ENCODE results near the gene GOLGA8F. TPM values are rescaled to one million over a fixed set of nuclear protein-coding genes. Genes with fewer than 3 reads are reported as not detected.
"Not testable (repeated sequence)": the region's sequence is repeated elsewhere in the genome, so short reads cannot be mapped to it uniquely, and the experiment has no call there.

The GOLGA8F gene, protein sequence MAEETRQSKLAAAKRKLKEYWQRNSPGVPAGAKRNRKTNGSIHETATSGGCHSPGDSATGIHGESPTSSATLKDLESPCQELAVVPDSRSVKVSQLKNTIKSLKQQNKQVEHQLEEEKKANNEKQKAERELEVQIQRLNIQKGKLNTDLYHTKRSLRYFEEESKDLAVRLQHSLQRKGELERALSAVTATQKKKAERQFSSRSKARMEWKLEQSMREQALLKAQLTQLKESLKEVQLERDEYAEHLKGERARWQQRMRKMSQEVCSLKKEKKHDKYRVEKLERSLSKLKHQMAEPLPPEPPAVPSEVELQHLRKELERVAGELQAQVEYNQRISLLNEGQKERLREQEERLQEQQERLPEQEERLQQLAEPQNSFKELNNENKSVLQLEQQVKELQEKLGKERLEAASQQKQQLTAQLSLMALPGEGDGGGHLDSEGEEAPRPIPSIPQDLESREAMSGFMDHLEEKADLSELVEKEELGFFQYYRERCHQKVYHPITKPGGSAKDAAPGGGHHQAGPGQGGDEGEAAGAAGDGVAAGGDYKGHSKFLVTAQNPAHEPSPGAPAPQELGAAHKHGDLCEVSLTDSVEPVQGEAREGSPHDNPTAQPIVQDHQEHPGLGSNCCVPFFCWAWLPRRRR
- total RNA-seq = not detected
- polyA plus RNA-seq = not detected
- long read RNA-seq, donor 1 = 0 reads
- long read RNA-seq, donor 2 = 0 reads
- long read RNA-seq, donor 3 = 0 reads
- long read RNA-seq, donor 4 = 0 reads
- long read RNA-seq, donor 5 = 0 reads
- long read RNA-seq, donor 6 = 0 reads
- long read RNA-seq, donor 7 = 0 reads
- long read RNA-seq, donor 8 = 0 reads
- long read RNA-seq, donor 9 = 0 reads
- long read RNA-seq, donor 10 = 0 reads

DNA sequence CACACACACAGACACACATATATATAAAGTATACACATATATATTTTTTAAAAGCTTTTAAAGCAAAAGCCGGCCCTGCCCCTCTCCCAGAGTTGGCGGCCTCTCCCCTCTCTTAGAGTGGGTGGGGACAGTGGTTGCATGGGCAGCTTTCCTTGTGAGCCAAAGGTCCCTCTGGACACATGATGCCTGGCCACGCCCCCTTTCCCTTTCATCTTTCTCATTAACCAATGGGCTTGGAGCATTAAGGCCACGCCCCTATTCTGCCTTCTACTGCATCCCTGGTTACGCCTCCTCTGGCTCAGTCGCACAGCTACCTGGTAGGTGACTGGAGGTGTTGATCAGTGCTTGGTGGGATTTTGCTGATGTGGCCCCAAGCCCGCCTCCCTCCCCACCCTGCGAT is at the start of gene GOLGA8F:
TSS of gene GOLGA8F (plus strand) at position 301 of the 400 bp plus-strand sequence. CDS start at position 399, 98 bp downstream.
- WGBS, 5 donors = no CpG with 5 or more reads among the region's 8 CpGs
- DNase-seq; H3K4me1 ChIP-seq; H3K27me3 ChIP-seq; H3K4me3 ChIP-seq; H3K36me3 ChIP-seq; H3K27ac ChIP-seq; H3K9me3 ChIP-seq; intact Hi-C loops (cut with DNase I; ENCODE audit: low total_unique reads): not testable (repeated sequence)

DNA sequence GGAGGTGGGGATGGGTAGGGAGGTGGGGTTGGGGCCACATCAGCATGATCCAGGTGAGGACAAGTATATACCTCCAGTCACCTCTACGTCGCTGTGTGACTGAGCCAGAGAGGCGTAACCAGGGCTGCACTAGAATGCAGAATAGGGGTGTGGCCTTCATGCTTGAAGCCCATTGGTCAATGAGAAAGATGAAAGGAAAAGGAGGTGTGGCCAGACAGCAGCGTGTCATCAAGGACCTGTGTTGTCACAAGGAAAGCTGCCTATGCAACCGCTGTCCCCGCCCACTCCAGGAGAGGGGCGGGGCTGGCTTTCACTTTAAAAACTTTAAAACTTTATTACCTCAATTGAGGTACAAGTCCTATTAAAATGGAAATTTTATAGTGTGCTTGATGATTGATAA is 20.5 kb upstream of the GOLGA8F start, which contains the start of gene GOLGA6L24:
TSS of gene GOLGA6L24 (minus strand) at position 101 of the 400 bp plus-strand sequence. CDS start at position 40, 61 bp downstream.
- WGBS, 5 donors = no CpG with 5 or more reads among the region's 7 CpGs
- H3K9me3 ChIP-seq; H3K36me3 ChIP-seq; H3K27me3 ChIP-seq; H3K27ac ChIP-seq; H3K4me3 ChIP-seq; H3K4me1 ChIP-seq; DNase-seq; intact Hi-C loops (cut with DNase I; ENCODE audit: low total_unique reads): not testable (repeated sequence)

DNA sequence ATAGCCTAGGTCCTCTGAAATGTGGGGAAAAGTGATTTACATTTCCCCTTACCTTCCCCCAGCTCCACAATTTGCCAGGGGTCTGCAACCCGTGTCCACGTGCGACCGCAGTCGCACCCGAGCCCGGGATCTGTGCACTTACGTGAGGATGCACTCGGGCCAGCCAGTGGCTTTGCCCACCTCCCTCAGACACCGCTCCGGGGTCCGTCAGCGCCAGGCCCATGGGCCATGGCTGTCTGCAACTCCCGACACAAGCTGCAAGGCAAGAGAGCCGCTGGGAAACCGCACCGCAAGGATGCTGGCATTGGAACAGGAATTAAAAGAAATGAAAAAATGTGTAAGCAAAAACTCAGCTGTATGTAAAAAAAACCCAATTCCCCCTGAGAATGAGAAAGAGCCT is 13.0 kb upstream of the GOLGA8F start:
- H3K9me3 ChIP-seq; H3K36me3 ChIP-seq; intact Hi-C loops (cut with DNase I; ENCODE audit: low total_unique reads); DNase-seq; H3K27ac ChIP-seq; H3K27me3 ChIP-seq; H3K4me3 ChIP-seq; H3K4me1 ChIP-seq: not testable (repeated sequence)
- WGBS, 5 donors = 88 to 95% (median 93%) methylated on average over 5 to 8 of the region's 17 CpGs; no CpG with 5 or more reads in 1 of the 5 donors

DNA sequence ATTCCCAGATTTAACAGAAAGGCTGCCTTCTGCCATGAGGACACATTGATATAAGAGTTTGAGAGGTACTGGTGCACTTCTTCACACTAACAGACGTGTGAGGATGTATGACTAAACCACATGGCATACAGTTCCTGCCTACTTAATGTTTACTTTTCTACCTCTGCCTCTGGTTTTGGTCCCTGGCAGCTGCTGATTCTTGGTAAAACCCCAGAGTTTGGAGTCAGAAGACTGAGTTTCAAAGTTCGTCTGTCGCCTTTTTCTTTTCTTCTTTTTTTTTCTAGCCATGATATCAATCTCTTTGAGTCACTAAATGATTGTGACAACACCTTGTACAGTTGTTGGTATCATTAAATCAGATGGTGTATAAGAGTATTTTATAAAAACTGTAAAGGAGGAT is 1.6 kb downstream of the GOLGA8F start:
- H3K27ac ChIP-seq; DNase-seq; intact Hi-C loops (cut with DNase I; ENCODE audit: low total_unique reads); H3K9me3 ChIP-seq; H3K27me3 ChIP-seq; H3K4me3 ChIP-seq; H3K4me1 ChIP-seq; H3K36me3 ChIP-seq: not testable (repeated sequence)
- 46 to 68% (median 56%) methylated on average over 2 to 3 of the region's 3 CpGs for WGBS, 5 donors

DNA sequence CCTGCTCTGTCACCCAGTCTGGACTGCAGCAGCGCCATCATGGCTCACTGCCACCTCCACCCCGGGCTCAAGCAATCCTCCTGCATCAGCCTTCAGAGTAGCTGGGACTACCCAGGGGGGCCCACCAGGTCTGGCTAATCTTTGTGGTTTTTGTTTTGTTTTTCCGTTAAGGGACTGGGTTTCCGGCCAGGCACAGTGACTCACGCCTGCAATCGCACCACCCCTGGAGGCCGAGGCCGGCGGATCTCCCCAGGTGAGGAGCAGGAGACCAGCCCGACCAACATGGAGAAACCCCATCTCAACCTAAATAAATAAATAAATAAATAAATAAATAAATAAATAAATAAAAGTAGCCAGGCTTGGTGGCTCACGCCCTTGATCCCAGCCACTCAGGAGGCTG is 17.6 kb downstream of the GOLGA8F start:
- H3K36me3 ChIP-seq; H3K27me3 ChIP-seq; H3K9me3 ChIP-seq; H3K4me1 ChIP-seq; intact Hi-C loops (cut with DNase I; ENCODE audit: low total_unique reads); DNase-seq; H3K4me3 ChIP-seq; H3K27ac ChIP-seq: not testable (repeated sequence)
- 83 to 100% (median 87%) methylated on average over 2 of the region's 11 CpGs; no CpG with 5 or more reads in 1 of the 5 donors for WGBS, 5 donors

DNA sequence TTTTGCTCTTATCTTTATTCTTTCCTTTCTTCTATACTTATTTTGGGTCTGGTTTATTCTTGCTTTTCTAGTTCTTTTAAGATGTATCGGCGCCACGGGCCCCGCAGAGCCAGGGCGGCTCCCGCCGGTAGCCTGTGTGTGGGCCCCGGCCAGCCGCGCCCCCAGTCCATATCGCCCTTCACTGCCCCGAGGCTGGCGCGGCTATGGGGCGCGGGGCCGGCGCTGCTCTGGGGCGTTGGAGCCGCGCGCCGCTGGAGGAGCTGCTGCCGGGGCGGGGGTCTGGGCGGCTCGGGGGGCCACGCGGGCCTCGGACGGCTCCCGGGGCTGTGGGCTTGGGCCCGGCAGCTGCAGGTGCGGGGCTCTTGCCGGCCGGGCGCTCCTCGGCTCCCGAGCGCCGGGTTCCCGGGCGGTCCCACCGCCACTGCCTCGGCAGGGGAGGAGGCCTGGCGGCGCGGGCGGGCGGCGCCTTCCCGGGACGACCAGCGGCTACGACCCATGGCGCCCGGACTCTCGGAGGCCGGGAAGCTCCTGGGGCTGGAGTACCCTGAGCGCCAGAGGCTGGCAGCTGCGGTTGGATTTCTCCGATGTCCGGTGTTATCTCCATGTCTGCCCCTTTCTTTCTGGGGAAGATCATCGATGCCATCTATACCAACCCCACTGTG is 24.4 kb downstream of the GOLGA8F start:
- H3K27ac ChIP-seq; intact Hi-C loops (cut with DNase I; ENCODE audit: low total_unique reads); H3K27me3 ChIP-seq; H3K36me3 ChIP-seq; DNase-seq; H3K4me1 ChIP-seq; H3K9me3 ChIP-seq; H3K4me3 ChIP-seq: not testable (repeated sequence)
- no CpG with 5 or more reads among the region's 64 CpGs for WGBS, 5 donors

DNA sequence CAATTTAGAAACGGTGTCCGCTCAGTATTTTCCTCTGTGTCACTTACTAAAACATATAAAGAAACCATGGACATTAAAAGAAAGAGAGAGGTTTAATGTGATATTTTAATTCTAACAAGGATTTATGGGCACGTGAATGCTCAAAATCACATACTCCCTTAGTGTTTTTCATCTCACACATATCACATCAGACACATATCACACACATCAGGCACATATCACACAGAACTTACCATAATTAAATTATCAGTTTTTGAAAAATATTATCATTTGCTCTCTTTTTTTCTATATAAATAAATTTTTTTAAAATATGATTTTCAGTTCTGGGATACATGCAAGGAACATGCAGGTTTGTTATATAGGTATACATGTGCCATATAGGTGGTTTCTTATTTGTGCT is 42.0 kb downstream of the GOLGA8F start:
- intact Hi-C loops (cut with DNase I; ENCODE audit: low total_unique reads); DNase-seq; H3K4me3 ChIP-seq; H3K27me3 ChIP-seq; H3K27ac ChIP-seq; H3K9me3 ChIP-seq; H3K4me1 ChIP-seq; H3K36me3 ChIP-seq: not testable (repeated sequence)
- WGBS, 5 donors = 70 to 83% (median 76%) methylated on average over 1 to 2 of the region's 3 CpGs

DNA sequence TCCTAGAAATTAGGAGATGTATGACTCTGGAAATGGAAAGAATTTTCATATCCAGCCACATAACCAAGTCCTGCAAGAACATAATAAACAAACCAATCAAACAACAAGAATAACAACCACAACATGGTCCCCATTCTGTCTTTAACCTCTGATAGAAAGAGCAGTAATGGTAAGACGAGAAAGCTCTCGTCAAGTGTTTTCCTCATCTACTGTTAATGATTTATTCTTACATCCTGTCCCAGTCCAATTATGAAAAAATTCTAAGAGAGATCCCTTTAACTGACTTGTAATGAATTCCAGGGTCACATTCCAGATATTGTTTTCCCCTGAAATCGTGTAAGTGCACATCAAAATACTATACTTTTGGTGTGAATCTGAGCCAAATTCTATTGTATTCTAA is 57.1 kb downstream of the GOLGA8F start:
- DNase-seq; H3K4me3 ChIP-seq; intact Hi-C loops (cut with DNase I; ENCODE audit: low total_unique reads); H3K27me3 ChIP-seq; H3K27ac ChIP-seq; H3K36me3 ChIP-seq; H3K9me3 ChIP-seq; H3K4me1 ChIP-seq: not testable (repeated sequence)
- WGBS, 5 donors = no CpG with 5 or more reads among the region's 3 CpGs

Small RNA genes within 50 kb of the gene (small RNA-seq; reads per million reads assigned to genes)
- gene AC091304.5 (0 reads per million in 4 donors), gene AC091304.6 (0 reads per million in 4 donors), gene AC091304.9 (0 reads per million in 4 donors), gene MIR4509-2 (0 reads per million in 4 donors), gene RN7SL238P (0 reads per million in 4 donors)

Other genes with a start within 250 kb of the GOLGA8F start
- 100 to 1,000 TPM in 3 of 5 donors, 10 to 100 TPM in 2; 68.4 to 437 (median 112) TPM for gene HERC2, start 56.5 kb upstream of the GOLGA8F start, total RNA-seq
- 10 to 100 TPM in 2 of 3 donors, 1 to 10 TPM in 1; 7.9 to 21.5 (median 11.5) TPM for gene HERC2, start 56.5 kb upstream of the GOLGA8F start, polyA plus RNA-seq
- gene GOLGA6L24, start 20.6 kb upstream of the GOLGA8F start, total RNA-seq = not detected
- not detected for gene GOLGA6L24, start 20.6 kb upstream of the GOLGA8F start, polyA plus RNA-seq
- not detected for gene GOLGA8G, start 154.3 kb downstream of the GOLGA8F start, total RNA-seq
- under 1 TPM in 1 of 3 donors, not detected in 2; 0.03 TPM for gene GOLGA8G, start 154.3 kb downstream of the GOLGA8F start, polyA plus RNA-seq
- gene GOLGA6L25, start 174.9 kb downstream of the GOLGA8F start, total RNA-seq = not detected
- not detected for gene GOLGA6L25, start 174.9 kb downstream of the GOLGA8F start, polyA plus RNA-seq

Measured in stomach (tissue), 19 donors.